Choroid plexus epithelial cell (primary cell): ENCODE data around the gene MMP15.

Experiments used
- DNase-seq: peaks from one replicate; pipeline ENCODE4 v3.0.0-alpha.2; 2010; ENCODE audit warnings: low read depth
- H3K4me3 ChIP-seq: 2 replicates; pipeline ENCODE4 v1.5.1; 2011; ENCODE audit warnings: low read depth, mild to moderate bottlenecking, control low read depth, low read length, moderate library complexity
- CTCF ChIP-seq: conservative IDR thresholded peaks from 2 replicates; pipeline ENCODE4 v1.5.1; 2011; ENCODE audit warnings: low read depth, mild to moderate bottlenecking, control low read depth, inconsistent platforms, low read length, moderate library complexity

Gene MMP15

DNA sequence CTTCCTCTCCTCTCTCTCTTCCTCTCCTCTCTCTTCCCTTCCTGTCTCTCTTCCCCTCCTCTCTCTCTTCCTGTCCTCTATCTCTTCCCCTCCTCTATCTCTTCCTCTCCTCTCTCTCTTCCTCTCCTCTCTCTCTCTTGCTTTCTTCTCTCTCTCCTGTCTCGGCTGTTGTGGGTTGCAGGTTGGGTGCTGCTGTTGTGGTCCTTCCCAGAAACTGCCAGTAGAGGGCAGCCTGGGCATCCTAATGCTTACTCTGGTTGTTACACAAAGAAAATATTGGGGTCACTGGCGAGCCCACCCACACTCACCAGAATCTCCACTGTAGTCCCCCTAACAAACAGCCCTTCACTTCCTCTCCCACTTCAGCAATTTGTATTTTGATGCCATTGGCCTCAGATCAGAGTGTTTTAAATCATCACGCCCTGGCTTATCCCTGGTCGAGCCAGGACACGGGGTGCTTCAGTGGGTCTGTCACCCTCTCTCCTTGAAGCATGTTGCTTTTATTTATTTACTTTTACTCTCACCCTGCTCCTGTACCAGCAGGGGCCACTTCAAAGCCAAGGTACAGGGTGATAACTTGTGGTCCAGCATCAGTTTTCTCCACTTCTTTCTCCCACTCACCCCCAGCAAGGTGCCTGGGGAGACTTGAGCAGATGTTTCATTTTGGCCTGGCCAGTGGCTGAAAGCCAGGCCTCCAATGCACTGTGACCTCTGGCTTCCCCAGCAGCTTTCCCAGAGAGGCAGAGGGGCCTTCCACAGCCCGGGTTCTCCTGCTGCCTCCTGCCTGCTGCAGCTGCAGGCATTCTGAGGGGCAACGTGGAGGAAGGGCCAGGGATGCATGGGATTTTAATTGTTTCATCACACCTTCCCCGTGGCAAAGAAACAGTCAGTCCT is 4.7 kb upstream of the MMP15 start:
- TF ChIP-seq CTCF, result peak; percentile 89
- DNase-seq, result peak; percentile 73
- H3K4me3 ChIP-seq, result no peak overlapping the region

DNA sequence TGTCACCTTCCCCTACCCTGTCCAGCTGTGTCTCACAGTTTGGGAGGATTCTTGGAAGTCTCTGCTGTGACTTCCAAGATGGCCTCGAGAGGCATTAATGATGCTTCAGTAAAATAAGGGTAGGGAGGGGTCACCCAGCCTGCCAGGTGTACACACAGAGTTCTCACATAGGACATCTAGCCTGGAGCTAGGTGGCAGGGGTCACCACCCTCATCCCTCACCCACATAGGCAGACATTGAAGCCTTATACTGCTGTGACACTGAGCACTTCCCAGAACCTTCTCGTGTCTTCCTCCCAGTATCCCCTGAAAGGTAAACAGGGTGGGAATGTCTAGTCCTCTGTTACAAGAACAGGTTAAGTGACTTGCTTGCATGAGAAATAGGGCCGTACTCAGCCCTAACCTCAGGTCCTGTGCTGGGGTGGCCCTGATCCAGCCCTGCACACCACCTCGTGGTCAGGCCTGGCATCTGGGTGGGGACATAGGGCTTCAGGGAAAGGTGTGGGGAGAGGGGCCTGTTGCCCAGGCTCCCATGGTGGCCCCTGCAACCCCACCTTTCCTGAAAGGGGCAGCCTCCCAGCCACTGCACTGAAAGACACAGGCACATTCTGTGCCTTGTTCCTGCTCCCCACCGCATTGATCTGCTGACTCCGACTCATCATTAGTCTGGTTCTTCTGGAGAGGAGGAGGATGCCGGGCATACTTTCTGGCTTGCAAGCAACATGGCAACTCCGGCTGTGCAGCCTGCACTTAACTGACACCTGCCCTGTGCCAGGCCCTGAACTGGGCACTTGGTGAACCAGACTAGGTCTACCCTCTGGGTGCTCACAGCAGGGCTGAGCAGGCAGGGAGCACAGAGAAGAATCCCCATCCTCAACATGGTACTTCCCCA is 3.6 kb upstream of the MMP15 start:
- no peak for TF ChIP-seq CTCF
- DNase-seq, result peak; percentile 70
- no peak overlapping the region for H3K4me3 ChIP-seq

GRCh38 chr16:58022601-58023371 is 2.8 kb upstream of the MMP15 start:
- TF ChIP-seq CTCF, result no peak
- peak; percentile 67 for DNase-seq
- no peak overlapping the region for H3K4me3 ChIP-seq

- TF ChIP-seq CTCF, result no peak
- peak overlapping the region; percentile 60 for H3K4me3 ChIP-seq
- peak; percentile 20 for DNase-seq
Observed at GRCh38 chr16:58024486-58025350, 836 bp upstream of the MMP15 start.

GRCh38 chr16:58026139-58026704 is 668 bp downstream of the MMP15 start:
- peak overlapping the region; percentile 60 for H3K4me3 ChIP-seq
- DNase-seq, result peak; percentile 40
- TF ChIP-seq CTCF, result no peak
